ENCODE data around the gene TMEM233. TPM values are rescaled to one million over a fixed set of nuclear protein-coding genes. Genes with fewer than 3 reads are reported as not detected.

Gene TMEM233
- total and polyA plus RNA-seq, 9 of the 15 experiments (the other 6 are each of a cell fraction or from before 2014, with no cell fraction given) = 0.04 to 0.17 (median 0.07) TPM; not detected in 2

GRCh38 chr12:119592232-119592631, 1.3 kb upstream of the TMEM233 start (continued):
- TF ChIP-seq NR4A1 (CRISPR knock-in tag; IDR thresholded peaks at IDR 0.05) (no peak), NR4A1 (tag; IDR thresholded peaks at IDR 0.05) (no peak), THRA (IDR thresholded peaks at IDR 0.05) (no peak), PHF20 (IDR thresholded peaks at IDR 0.05; ENCODE audit: partially characterized antibody) (no peak), PML (IDR thresholded peaks at IDR 0.05; ENCODE audit: low read length) (peak; percentile 71; the same call in 1 of the 2 replicates), MIER1 (IDR thresholded peaks at IDR 0.05; ENCODE audit: low read depth) (no peak), TCF3 (CRISPR knock-in tag; IDR thresholded peaks at IDR 0.05) (peak; percentile 67), RFX1 (IDR thresholded peaks at IDR 0.05) (peak; percentile 19), SMC3 (conservative IDR thresholded peaks at IDR 0.05; ENCODE audit: insufficient read depth, low read depth, low read length) (no peak), GATAD2A (IDR thresholded peaks at IDR 0.05) (0 out of 2 replicates have a peak, but pooled peaks have one; percentile 10), ZNF184 (CRISPR knock-in tag; IDR thresholded peaks at IDR 0.05) (no peak), EWSR1 (IDR thresholded peaks at IDR 0.05; ENCODE audit: borderline replicate concordance, low read depth, partially characterized antibody) (no peak), LCOR (CRISPR knock-in tag; IDR thresholded peaks at IDR 0.05) (no peak), ARID1B (IDR thresholded peaks at IDR 0.05) (peak; percentile 93), RAD51 (IDR thresholded peaks at IDR 0.05; ENCODE audit: borderline replicate concordance, low read depth) (no peak), TAF15 (IDR thresholded peaks at IDR 0.05; ENCODE audit: low read depth, low read length) (no peak), LEF1 (IDR thresholded peaks at IDR 0.05) (no peak), GTF2F1 (IDR thresholded peaks at IDR 0.05; ENCODE audit: low read depth, low read length) (no peak), CBFA2T3 (IDR thresholded peaks at IDR 0.05) (peak; percentile 90), MLLT1 (IDR thresholded peaks at IDR 0.05) (no peak), FOXA3 (CRISPR knock-in tag; conservative IDR thresholded peaks at IDR 0.05 in 1 of 2, IDR thresholded peaks at IDR 0.05 in 1 of 2) (no peak), FOXM1 (IDR thresholded peaks at IDR 0.05; ENCODE audit: low read depth) (peak; percentile 37; the same call in 1 of the 2 replicates), FOXM1 (CRISPR knock-in tag; IDR thresholded peaks at IDR 0.05; ENCODE audit: low read depth) (no peak), RBFOX2 (IDR thresholded peaks at IDR 0.05; ENCODE audit: low read depth, low read length) (no peak), GABPB2 (CRISPR knock-in tag; conservative IDR thresholded peaks at IDR 0.05) (no peak), STAT6 (CRISPR knock-in tag; IDR thresholded peaks at IDR 0.05) (no peak), SRF (CRISPR knock-in tag; IDR thresholded peaks at IDR 0.05) (no peak)

Measured in K562 (cell line).